ENCODE results near the gene MAMDC4.

- no peak for TF ChIP-seq CTCF (conservative IDR thresholded peaks at IDR 0.05; ENCODE audit: low read length)
- no peak for TF ChIP-seq EZH2phosphoT487 (IDR thresholded peaks at IDR 0.05; ENCODE audit: borderline replicate concordance)
Observed at GRCh38 chr9:136835932-136836904, 15.9 kb upstream of the MAMDC4 start.
